ENCODE measurements around the gene IRF4. TPM values are rescaled to one million over a fixed set of nuclear protein-coding genes. Genes with fewer than 3 reads are reported as not detected.

Gene IRF4
- total RNA-seq, 1 experiment from 2014 or later: 0.37 TPM

DNA sequence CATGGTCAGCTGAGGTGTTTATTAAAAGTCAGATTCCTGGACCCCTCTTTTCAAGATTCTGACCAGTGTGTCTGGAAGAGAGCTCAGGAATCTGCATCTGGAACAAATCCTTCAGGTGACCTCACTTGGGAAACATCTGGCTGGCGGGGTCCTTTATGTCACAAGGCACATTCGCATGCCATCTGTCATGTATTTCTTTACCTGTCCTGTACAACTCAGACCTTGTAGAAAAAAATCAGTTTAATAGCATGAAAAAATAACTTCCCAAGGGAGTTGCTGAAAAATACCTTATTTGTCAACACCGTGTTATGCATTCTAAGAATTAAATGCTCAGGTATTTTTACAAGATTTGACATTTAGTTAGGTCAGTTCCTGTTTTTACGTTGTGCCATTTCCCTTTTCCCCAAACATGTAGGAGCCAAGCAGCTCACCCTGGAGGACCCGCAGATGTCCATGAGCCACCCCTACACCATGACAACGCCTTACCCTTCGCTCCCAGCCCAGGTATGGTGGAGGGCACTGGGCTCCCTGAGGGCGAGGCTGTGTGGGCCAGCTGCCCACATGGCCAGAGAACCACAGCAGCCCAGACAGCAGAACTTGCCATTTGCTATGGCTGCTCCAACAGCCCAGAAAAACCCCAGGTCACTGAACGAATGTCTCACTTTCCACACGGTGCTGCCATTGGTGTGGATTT is 4.0 kb downstream of the IRF4 start:
- intact Hi-C loops (cut with micrococcal nuclease; ENCODE audit: unreplicated experiment): no loop called here
- Histone ChIP-seq H3K27ac (ENCODE audit: low read depth, low read length, poor library complexity, severe bottlenecking) (no peak overlapping the region), H3K9me3 (ENCODE audit: low read depth, low read length, poor library complexity, severe bottlenecking) (no peaks in the 10 kb centered on the region), H3K4me1 (ENCODE audit: insufficient read depth, low read length, poor library complexity, severe bottlenecking) (peaks cover 5% of the 10 kb centered on the region), H3K36me3 (ENCODE audit: insufficient read depth, low read length, poor library complexity, severe bottlenecking) (no peaks in the 10 kb centered on the region), H3K27me3 (replicated peaks; ENCODE audit: insufficient read depth, low read depth, low read length, poor library complexity) (peaks cover 93% of the 10 kb centered on the region), H3K4me3 (ENCODE audit: low read depth, low read length, poor library complexity, severe bottlenecking) (no peak overlapping the region)
- POLR2A ChIA-PET (ENCODE audit: low non-redundant PET): no interaction called here
- no peak for DNase-seq (ENCODE audit: low spot score)
- TF ChIP-seq, protein P1, sequence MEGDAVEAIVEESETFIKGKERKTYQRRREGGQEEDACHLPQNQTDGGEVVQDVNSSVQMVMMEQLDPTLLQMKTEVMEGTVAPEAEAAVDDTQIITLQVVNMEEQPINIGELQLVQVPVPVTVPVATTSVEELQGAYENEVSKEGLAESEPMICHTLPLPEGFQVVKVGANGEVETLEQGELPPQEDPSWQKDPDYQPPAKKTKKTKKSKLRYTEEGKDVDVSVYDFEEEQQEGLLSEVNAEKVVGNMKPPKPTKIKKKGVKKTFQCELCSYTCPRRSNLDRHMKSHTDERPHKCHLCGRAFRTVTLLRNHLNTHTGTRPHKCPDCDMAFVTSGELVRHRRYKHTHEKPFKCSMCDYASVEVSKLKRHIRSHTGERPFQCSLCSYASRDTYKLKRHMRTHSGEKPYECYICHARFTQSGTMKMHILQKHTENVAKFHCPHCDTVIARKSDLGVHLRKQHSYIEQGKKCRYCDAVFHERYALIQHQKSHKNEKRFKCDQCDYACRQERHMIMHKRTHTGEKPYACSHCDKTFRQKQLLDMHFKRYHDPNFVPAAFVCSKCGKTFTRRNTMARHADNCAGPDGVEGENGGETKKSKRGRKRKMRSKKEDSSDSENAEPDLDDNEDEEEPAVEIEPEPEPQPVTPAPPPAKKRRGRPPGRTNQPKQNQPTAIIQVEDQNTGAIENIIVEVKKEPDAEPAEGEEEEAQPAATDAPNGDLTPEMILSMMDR (conservative IDR thresholded peaks at IDR 0.05; ENCODE audit: low read depth, low read length): no peak
- no peak for TF ChIP-seq EZH2 (IDR thresholded peaks at IDR 0.05; ENCODE audit: borderline replicate concordance, low read depth, low read length, poor library complexity, severe bottlenecking)
- CTCF ChIA-PET: no interaction called here
- BruUV-seq (replicated peaks): no TSS peak

DNA sequence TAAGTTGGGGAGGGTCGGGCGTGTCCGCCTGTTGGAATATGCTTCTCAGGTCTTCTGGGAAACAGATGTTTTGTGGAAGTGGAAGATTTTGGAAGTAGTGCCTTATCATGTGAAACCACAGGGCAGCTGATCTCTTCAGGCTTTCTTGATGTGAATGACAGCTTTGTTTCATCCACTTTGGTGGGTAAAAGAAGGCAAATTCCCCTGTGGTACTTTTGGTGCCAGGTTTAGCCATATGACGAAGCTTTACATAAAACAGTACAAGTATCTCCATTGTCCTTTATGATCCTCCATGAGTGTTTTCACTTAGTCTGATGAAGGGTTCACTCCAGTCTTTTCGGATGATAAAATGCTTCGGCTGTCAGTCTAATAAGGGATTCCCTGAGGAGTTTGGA is 4.6 kb downstream of the IRF4 start:
- Histone ChIP-seq H3K9me3 (ENCODE audit: low read depth, low read length, poor library complexity, severe bottlenecking) (no peaks in the 10 kb centered on the region), H3K27me3 (replicated peaks; ENCODE audit: insufficient read depth, low read depth, low read length, poor library complexity) (peaks cover 88% of the 10 kb centered on the region), H3K27ac (ENCODE audit: low read depth, low read length, poor library complexity, severe bottlenecking) (no peak overlapping the region), H3K4me3 (ENCODE audit: low read depth, low read length, poor library complexity, severe bottlenecking) (no peak overlapping the region), H3K4me1 (ENCODE audit: insufficient read depth, low read length, poor library complexity, severe bottlenecking) (peaks cover 3% of the 10 kb centered on the region), H3K36me3 (ENCODE audit: insufficient read depth, low read length, poor library complexity, severe bottlenecking) (no peaks in the 10 kb centered on the region)
- ChIA-PET CTCF (no interaction called here), POLR2A (ENCODE audit: low non-redundant PET) (no interaction called here)
- TF ChIP-seq, protein P1 (conservative IDR thresholded peaks at IDR 0.05; ENCODE audit: low read depth, low read length): no peak
- no peak for TF ChIP-seq EZH2 (IDR thresholded peaks at IDR 0.05; ENCODE audit: borderline replicate concordance, low read depth, low read length, poor library complexity, severe bottlenecking)
- intact Hi-C loops (cut with micrococcal nuclease; ENCODE audit: unreplicated experiment): no loop called here
- DNase-seq (ENCODE audit: low spot score): no peak
- no TSS peak for BruUV-seq (replicated peaks)

DNA sequence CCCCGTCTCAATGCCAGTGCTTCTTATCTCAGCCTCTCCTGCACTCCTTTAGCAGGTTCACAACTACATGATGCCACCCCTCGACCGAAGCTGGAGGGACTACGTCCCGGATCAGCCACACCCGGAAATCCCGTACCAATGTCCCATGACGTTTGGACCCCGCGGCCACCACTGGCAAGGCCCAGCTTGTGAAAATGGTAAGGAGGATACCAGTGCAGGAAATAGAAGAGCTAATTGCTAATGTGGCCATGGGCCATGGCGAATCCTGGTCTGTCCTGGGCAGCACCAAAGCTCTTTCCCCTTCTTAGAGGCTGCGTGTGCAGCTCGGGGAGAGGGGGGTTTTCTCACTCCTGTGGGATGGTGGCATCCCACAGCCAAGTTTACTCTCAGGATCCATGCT is 5.5 kb downstream of the IRF4 start:
- intact Hi-C loops (cut with micrococcal nuclease; ENCODE audit: unreplicated experiment): no loop called here
- peaks cover 78% of the 10 kb centered on the region for H3K27me3 ChIP-seq (replicated peaks; ENCODE audit: insufficient read depth, low read depth, low read length, poor library complexity)
- no peaks in the 10 kb centered on the region for H3K9me3 ChIP-seq (ENCODE audit: low read depth, low read length, poor library complexity, severe bottlenecking)
- POLR2A ChIA-PET (ENCODE audit: low non-redundant PET): no interaction called here
- DNase-seq (ENCODE audit: low spot score): no peak
- TF ChIP-seq, protein P1 (conservative IDR thresholded peaks at IDR 0.05; ENCODE audit: low read depth, low read length): no peak
- no TSS peak for BruUV-seq (replicated peaks)
- CTCF ChIA-PET: no interaction called here
- no peaks in the 10 kb centered on the region for H3K36me3 ChIP-seq (ENCODE audit: insufficient read depth, low read length, poor library complexity, severe bottlenecking)
- no peak overlapping the region for H3K27ac ChIP-seq (ENCODE audit: low read depth, low read length, poor library complexity, severe bottlenecking)
- no peaks in the 10 kb centered on the region for H3K4me1 ChIP-seq (ENCODE audit: insufficient read depth, low read length, poor library complexity, severe bottlenecking)
- H3K4me3 ChIP-seq (ENCODE audit: low read depth, low read length, poor library complexity, severe bottlenecking): no peak overlapping the region

All from A673 (cell line).